Inflammatory macrophage treated with lipopolysaccharide for 4 hours (primary cell): ENCODE measurements around the gene KIF26B.
A peak's percentile ranks its signal among the peaks of the same experiment; 100 is the strongest.

Source experiments
- DNase-seq: peaks from one replicate; pipeline ENCODE4 v3.0.0-alpha.2; 2020

The KIF26B gene

GRCh38 chr1:245133995-245134715 is 20.6 kb upstream of the KIF26B start:
- no peak for DNase-seq

DNA sequence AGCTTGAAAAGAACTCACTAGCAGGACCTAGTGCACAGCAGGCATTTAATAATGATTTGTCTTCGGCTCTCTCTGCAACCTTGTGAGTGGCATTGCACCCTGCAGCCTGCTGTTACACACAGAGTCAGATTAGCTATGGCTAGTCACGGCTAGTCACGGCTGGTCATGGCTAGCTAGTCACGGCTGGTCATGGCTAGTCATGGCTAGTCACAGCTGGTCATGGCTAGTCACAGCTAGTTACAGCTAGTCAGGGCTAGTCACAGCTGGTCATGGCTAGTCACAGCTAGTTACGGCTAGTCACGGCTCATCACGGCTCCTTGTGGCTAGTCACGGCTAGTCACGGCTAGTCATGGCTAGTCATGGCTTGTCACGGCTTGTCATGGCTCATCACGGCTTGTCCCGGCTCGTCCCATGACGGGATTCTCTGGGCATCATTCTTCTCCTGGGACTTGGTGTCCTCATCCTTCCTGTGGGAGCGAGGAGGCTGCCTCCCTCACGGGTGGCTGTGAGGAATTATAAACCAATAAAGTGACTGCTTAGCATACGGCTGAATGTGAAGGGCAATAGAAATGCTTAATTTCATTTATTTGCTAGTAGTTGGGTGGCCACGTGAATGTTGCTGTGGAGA is 12.5 kb upstream of the KIF26B start:
- no peak for DNase-seq

GRCh38 chr1:245142976-245143375 is 11.8 kb upstream of the KIF26B start:
- no peak for DNase-seq

- DNase-seq: no peak
Measured at GRCh38 chr1:245143849-245144248, 10.9 kb upstream of the KIF26B start.

DNA sequence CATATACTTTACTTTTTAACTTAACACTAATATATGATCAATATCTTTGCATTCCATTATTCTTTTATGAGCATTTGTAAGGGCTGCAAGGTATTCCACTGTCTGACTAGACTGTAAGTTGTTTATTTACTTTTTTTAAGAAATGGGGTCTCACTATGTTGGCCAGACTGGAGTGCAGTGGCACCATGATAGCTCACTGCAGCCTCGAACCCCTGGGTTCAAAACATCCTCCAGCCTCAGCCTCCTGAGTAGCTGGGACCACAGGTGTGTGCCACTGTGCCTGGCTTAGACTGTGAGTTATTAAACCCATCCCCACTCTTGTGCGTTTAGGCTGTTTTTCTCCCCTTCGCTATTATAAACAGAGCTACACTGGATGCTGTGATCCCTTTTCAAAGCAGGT is 6.7 kb upstream of the KIF26B start:
- no peak for DNase-seq

GRCh38 chr1:245148861-245149260 is 5.9 kb upstream of the KIF26B start:
- no peak for DNase-seq

DNA sequence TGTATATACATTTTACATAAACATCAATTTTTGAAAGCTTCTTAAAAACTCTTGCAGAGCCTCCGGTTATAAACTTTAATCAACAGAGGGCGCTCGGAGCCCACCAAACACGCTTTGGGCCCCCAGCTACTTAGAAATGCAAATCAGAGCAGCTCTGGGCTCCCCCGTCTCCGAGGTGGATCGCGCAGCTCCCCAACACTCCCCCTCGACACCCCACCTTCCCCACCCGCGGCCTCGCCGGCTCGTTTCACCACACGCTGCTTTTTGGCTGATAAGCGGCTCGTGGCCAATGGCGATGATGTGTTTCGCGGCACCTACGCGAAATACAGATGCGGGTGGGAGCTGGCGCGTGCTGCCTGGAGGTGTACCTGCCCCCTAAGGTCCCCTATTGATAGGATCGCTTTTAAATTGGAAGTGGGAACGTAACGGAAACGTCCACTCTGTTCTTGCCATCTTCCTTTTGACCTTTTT is 1.7 kb upstream of the KIF26B start:
- DNase-seq: peak; percentile 70

GRCh38 chr1:245153552-245154428 is 995 bp upstream of the KIF26B start:
- DNase-seq: no peak

- no peak for DNase-seq
Measured at GRCh38 chr1:245155272-245156040, 671 bp downstream of the KIF26B start.

DNA sequence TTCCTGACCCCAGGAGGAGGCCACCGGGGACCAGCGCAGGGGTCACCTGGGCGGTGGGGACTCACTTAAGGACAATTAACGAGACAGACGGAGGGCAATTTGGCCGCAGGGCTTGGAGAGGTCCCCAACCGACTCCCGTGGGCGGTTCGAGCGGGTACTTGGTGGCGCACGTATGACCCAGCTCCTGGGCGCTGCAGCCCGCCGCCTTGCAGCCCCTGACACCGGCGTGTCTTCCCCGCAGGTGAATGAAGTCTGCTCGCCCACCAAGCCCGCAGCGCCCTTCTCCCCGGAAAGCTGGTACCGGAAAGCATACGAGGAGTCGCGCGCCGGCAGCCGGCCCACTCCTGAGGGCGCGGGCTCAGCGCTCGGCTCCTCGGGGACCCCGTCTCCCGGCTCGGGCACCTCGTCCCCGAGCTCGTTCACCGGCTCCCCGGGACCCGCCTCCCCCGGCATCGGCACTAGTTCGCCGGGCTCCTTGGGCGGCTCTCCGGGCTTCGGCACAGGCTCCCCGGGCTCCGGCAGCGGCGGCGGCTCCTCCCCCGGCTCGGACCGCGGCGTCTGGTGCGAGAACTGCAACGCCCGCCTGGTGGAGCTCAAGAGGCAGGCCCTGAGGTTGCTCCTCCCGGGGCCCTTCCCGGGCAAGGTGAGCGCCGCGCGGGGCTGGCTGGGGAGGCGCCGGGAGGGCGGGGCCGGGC is 1.4 kb downstream of the KIF26B start:
- DNase-seq: peak; percentile 71

- DNase-seq: peak; percentile 13
Measured at GRCh38 chr1:245156736-245157505, 2.1 kb downstream of the KIF26B start.

DNA sequence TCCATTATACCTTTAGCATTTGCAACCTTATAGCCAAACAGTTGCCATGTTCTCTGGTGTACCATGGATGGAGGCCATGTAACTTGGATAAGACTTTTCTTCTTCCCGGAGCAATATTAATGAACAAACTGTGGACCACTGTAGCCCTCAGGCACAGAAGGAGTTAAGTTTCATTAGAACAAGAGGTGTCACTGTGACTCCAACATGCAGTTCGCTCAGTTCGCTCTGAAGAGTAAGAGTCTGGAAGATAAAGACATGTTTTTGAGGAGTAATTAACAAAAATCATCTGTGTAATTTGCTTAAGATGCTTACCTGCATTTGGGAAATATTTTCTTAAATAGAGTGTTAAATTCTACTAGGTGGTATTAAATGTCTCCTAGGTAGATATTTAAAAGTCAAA is 4.1 kb downstream of the KIF26B start:
- no peak for DNase-seq

DNA sequence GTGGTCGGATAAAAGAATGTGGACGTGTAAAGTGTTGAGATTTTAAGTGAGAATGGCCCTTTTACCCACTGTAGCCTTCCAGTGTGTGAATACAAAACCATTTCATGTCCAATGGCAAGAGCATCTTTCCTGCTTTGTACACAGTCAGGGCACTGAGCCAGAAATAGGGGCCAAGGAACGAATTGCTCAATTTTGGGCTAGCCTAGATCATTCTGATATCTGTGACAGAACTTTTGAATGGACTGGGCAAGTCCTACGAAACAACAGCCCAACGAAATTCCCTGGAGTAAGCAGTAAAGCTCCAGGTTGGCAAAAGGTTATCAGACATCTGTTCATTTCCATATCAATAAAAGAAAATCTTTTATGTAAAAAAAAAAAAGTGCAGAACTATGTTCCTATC is 5.5 kb downstream of the KIF26B start:
- no peak for DNase-seq

DNA sequence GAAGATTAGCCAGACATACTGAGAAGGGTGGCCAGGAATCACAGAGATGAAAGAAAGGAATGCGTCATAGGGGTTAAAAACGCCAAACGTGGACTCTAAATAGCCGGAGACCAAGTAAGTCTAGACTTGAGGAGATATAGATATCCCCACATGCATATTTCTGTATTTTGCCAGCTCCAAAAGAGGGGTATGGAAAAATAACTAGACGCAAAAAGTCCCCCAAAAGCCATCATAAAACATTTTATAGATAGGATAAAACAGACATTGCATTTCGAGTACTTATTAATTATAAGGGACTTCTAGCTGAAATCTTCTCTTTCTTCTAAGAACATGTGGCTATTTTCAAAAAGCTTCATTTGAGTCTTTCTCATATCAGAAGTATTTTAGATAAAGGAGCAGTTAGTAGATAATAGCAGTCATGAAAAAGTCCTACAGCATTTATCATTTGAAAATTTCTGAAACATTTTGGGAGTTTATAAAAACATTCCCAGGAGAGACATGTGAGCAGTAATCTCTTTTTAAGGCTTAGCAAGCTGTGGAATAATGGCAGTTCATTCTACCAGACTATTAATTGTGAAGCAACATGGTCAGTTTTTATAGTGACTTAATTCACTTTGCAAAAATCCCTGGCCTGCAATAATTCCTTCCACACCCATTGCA is 6.1 kb downstream of the KIF26B start:
- no peak for DNase-seq

DNA sequence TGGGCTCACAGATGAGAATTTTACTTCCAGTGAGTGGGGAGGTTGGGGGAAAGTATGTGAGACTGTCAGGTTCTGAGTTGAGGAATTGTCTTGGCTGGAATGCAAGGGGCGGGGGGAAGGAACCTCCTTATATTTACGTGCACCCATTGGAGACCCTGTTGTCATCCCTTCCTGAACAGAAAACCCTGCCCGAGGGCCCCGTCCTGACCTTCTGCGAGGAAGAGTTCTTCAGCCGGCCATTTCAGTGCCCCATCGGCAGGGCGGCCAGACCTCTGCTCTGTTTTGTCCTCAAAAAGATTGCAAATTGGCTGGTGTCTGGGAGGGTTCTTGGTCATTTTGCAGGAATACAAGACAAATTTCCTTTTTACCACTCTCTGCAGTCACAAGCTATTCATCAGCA is 7.1 kb downstream of the KIF26B start:
- DNase-seq: no peak

DNA sequence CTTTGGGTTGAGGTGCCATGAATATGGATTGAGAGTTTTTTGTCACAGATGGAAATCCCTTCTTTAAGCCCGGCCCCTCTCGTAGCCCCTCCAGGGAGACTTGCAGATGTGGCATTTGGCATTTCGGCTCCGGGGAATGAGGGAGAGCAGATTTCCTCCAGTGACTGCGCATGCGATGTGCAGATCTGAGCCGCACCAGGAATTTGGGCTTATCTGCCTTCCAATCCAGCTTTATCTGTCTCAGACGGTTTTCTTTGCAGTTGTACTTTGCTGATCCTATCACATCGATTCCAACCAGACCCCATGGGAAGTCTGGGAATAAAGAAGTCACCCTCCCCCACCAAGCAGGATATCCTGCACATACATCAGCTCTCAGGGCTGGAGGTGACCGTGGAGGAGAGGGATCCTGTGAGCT is 11.7 kb downstream of the KIF26B start:
- no peak for DNase-seq

DNA sequence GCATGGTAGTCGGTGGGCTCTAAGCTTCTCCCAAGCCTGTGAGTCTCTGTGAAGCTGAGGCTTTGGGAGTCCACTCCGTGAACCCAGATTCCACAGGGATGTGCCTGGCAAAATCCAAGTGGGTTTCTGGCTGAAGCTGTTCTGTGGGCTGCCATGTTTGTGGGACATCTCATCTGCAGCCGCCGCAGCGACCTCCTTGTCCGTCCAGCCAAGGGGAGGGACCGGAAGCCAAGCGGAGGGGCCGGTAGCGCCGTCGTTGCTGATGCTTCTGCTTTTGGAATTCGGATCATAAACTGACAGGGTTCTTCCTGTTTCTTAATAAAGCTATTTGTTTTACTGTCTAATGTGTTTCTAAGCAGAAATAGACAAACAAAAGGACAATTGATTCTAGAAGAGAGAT is 13.3 kb downstream of the KIF26B start:
- DNase-seq: peak; percentile 53

DNA sequence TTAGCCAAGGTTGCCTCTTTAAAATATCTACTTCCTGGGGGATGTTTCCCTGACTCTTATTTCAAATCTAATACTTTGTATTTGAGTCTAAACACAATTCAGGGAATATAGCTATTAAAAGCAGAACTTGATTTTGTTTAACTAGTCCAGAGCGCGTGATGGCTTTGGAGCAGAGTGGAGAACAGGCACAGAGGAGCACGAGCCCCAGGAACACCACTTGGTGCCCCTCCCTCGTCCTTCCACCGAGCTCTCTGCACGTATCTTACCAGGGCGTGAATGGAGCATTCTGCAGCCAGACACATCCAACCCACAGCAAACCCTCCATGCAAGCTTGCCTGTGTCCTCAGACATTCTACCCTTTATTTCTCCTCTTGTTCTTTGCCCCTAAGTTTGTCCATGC is 14.1 kb downstream of the KIF26B start:
- DNase-seq: no peak

DNA sequence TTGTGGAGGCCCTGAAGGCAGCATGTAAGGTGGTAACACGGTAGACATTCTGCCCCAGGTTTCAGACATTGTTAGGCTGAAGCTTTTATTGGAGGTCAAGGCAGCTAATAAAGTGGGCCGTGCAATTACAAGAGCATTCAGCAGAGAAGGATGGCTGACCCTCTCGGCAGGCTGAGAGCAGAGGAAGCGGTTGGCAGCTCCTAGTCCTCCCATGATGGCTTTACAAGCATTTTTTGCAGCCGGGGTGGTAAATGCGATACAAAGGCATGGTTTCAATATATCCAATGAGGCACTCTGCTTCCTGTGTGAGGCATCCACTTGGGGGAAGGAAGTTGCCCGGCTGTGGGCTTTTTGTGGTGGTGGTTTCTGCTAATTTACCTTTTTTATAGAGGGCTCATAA is 14.6 kb downstream of the KIF26B start:
- DNase-seq: no peak

DNA sequence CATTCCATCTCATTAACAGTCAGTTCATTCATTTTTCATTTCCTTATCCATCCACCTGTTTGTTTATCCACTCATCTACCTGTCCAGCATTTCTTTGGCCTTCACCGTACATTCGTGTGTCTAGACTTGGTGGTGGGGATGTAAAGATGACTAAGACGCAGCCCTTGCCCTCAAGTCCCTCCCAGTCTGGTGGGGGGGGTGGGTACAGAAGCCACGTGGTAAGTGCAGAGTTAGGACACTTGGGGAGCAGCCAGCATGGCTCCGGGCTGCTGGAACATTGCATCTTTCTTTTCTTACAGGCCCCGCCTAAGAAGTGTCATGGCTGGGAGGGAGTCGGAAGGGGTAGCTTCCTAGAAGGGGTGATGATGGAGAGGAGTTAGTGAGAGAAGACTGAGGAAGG is 17.2 kb downstream of the KIF26B start:
- DNase-seq: no peak

DNA sequence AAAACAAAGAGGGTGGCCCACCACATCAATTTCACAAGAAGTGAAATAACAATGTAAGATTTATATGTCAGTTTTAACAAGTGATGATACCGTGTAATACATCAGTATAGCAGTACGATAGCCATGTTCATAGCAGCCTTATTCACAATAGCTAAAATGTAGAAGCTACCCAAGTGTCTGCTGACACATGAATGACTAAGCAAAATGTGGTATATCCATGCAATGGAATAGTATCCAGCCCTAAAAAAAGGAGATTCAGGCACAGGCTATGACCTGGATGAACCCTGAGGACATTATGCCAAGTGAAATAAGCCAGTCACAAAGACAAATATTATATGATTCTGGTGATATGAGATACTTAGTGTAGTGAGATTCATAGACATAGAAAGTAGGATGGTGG is 18.0 kb downstream of the KIF26B start:
- no peak for DNase-seq
